Thyroid gland (tissue), 4 donors: ENCODE results near the gene COL19A1. TPM values are rescaled to one million over a fixed set of nuclear protein-coding genes. Genes with fewer than 3 reads are reported as not detected.

Experiments used
- DNase-seq, 2 donors: peaks; one replicate each; pipeline ENCODE4 v3.0.0-alpha.2; 2019
- H3K27ac ChIP-seq, 3 donors: fragments of 200-600 bp; sonication (generic); 1 replicate in 2 of 3; 2 replicates in 1 of 3; pipeline ENCODE4 v1.5.1; 2016 to 2019; ENCODE audit warnings: mild to moderate bottlenecking in 1 of 3, moderate library complexity in 1 of 3
- H3K27me3 ChIP-seq: fragments of 200-600 bp; sonication (generic); one replicate; pipeline ENCODE4 v1.5.1; 2019
- H3K36me3 ChIP-seq, 2 donors: fragments of 200-600 bp; sonication (generic); one replicate each; pipeline ENCODE4 v1.5.1; 2016 to 2019
- H3K4me1 ChIP-seq, 2 donors: fragments of 200-600 bp; sonication (generic); one replicate each; pipeline ENCODE4 v1.5.1; 2017 to 2019
- H3K4me3 ChIP-seq, 3 donors: fragments of 200-600 bp; sonication (generic); replicated peaks in 1 of 3; 1 replicate in 2 of 3; 2 replicates in 1 of 3; pipeline ENCODE4 v1.5.1; 2016; ENCODE audit warnings: mild to moderate bottlenecking in 1 of 3
- H3K9me3 ChIP-seq: fragments of 200-600 bp; sonication (generic); one replicate; pipeline ENCODE4 v1.5.1; 2017
- POLR2A ChIP-seq, 2 donors: fragments of 450-650 bp; IDR thresholded peaks; one replicate each; pipeline ENCODE4 v1.6.1; 2017; ENCODE audit warnings: antibody characterized with exemption in 2 of 2, mild to moderate bottlenecking in 2 of 2, moderate library complexity in 1 of 2
- WGBS, 2 donors: methylation state at CpG; one replicate each; pipeline ENCODE4 v1.1.5; 2017; 5-methylcytosine and 5-hydroxymethylcytosine counted together
- intact Hi-C: fragments of 100-400 bp; cut with DNase I; formaldehyde crosslinking; loops from one replicate; pipeline ENCODE4 v1.15.1; 2023
- total RNA-seq, 4 donors: library from RNA; depleted of rRNA; stranded (reverse); fragments of >200 nt; gene quantifications; one replicate each; pipeline ENCODE4 v1.2.3, GENCODE V29; 2016
- TF ChIP-seq, protein P1 (sequence below), 6 experiments: fragments of 200-600 bp in 3 of 6; fragments of 450-650 bp in 3 of 6; sonication (generic) in 3 of 6; IDR thresholded peaks; one replicate each; pipeline ENCODE4 v1.5.1; 2016 to 2019; ENCODE audit warnings: antibody characterized with exemption in 6 of 6, mild to moderate bottlenecking in 2 of 6, inconsistent platforms in 1 of 6, moderate library complexity in 1 of 6

Gene COL19A1
- total RNA-seq, 4 donors from 2014 or later = not detected

DNA sequence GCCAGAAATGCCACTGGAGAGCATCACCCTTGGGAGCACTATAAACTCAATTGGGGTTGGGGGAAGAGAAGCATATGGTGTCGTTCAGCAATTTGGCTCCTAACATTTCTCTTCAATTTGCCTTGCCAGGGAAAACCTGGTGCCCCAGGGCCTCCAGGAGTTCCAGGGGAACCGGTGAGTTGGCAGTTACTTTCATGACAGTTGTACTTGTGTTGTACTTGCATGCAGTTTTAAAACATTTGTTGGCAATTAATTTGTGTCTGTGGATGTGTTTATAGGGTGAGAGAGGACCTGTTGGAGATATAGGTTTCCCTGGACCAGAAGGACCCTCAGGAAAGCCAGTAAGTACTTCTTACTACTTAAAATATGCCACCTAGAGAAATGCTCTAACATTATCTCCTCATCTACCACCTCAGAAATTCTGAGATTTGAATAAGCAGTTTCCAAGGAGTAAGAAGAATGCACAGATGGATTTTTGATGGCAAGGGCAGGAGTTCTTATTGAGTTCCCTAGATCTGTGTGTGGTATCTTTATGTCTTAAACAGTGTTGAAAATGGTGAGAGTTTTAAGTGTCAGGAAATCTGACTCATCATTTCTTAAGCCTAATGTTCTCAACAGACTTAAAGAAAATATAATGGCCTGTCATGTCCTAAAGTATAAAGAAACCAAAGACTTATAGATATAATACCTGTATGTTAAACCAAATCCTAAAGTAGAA is 314.0 kb downstream of the COL19A1 start:
- Histone ChIP-seq H3K27me3 (no peaks in the 10 kb centered on the region), H3K4me3 (no peak overlapping the region), H3K27ac (no peak overlapping the region), H3K4me1 (no peaks in the 10 kb centered on the region), H3K9me3 (no peaks in the 10 kb centered on the region), H3K36me3 (no peaks in the 10 kb centered on the region)
- TF ChIP-seq, protein P1, sequence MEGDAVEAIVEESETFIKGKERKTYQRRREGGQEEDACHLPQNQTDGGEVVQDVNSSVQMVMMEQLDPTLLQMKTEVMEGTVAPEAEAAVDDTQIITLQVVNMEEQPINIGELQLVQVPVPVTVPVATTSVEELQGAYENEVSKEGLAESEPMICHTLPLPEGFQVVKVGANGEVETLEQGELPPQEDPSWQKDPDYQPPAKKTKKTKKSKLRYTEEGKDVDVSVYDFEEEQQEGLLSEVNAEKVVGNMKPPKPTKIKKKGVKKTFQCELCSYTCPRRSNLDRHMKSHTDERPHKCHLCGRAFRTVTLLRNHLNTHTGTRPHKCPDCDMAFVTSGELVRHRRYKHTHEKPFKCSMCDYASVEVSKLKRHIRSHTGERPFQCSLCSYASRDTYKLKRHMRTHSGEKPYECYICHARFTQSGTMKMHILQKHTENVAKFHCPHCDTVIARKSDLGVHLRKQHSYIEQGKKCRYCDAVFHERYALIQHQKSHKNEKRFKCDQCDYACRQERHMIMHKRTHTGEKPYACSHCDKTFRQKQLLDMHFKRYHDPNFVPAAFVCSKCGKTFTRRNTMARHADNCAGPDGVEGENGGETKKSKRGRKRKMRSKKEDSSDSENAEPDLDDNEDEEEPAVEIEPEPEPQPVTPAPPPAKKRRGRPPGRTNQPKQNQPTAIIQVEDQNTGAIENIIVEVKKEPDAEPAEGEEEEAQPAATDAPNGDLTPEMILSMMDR (IDR thresholded peaks at IDR 0.05) = no peak
- TF ChIP-seq POLR2A (IDR thresholded peaks at IDR 0.05) = no peak
- DNase-seq = no peak
- intact Hi-C loops = no loop called here
- WGBS, 2 donors = 90 to 97% methylated on average over 2 of the region's 2 CpGs

DNA sequence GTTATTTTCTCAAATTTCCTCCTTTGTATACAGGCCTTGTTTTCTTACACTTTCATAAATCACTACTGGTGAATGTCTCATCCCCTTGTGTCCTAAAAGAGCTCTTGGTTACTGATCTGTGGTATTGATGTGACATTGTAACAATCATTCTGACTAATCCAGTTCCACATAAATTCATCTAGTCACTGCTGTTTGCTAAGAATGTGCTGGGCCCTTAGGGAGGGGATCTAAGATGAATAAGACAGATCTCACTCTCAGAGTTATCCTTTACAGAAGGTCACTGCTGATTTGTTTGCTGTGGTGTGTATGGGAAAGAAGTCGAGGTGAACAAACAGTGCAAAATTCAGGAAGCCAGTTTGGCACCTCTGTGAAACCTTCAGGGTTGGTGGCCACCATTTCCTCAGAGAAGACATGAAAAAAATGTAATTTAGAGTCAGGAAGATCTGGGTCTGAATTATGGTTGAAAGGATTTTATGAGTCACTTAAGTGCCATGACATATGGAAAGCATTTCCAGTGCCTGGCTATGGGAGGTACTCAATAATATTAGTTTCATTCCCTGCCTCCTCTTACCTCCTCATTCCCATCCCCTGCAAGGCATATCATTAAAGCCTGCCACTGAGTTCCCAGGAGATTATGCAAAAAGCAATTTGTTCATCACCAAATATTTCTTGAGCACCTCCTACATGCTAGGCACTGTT is 314.7 kb downstream of the COL19A1 start:
- no peaks in the 10 kb centered on the region for H3K4me1 ChIP-seq
- H3K27ac ChIP-seq = no peak overlapping the region
- intact Hi-C loops = no loop called here
- no peaks in the 10 kb centered on the region for H3K36me3 ChIP-seq
- H3K9me3 ChIP-seq = no peaks in the 10 kb centered on the region
- no peak overlapping the region for H3K4me3 ChIP-seq
- TF ChIP-seq POLR2A (IDR thresholded peaks at IDR 0.05) = no peak
- TF ChIP-seq, protein P1 (IDR thresholded peaks at IDR 0.05) = no peak
- WGBS, 2 donors = 52 to 58% methylated on average over 1 of the region's 1 CpG
- no peak for DNase-seq
- no peaks in the 10 kb centered on the region for H3K27me3 ChIP-seq

DNA sequence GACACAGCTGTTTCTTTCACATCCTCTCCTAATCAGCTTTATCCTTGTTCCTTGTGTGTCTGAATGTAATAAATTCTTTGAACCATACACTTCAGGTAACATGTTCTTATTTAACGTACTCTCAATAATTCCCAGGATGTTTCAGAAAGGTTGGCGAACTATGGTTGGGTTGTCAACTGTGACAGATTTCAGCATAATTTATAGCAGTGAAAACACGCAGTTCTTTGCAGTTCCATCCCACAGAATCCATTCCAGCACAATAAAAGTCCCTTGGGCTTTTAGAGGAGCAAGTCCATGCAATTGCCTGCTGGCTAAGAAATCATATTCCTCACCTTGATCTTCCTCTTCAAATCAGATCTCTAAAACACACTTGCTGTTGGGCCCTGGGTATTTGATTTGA is 317.2 kb downstream of the COL19A1 start:
- H3K9me3 ChIP-seq = no peaks in the 10 kb centered on the region
- TF ChIP-seq POLR2A (IDR thresholded peaks at IDR 0.05) = no peak
- TF ChIP-seq, protein P1 (IDR thresholded peaks at IDR 0.05) = no peak
- no peaks in the 10 kb centered on the region for H3K4me1 ChIP-seq
- H3K27ac ChIP-seq = no peak overlapping the region
- intact Hi-C loops = no loop called here
- H3K36me3 ChIP-seq = no peaks in the 10 kb centered on the region
- H3K4me3 ChIP-seq = no peak overlapping the region
- no peak for DNase-seq
- WGBS, 2 donors = 51 to 59% methylated on average over 3 of the region's 3 CpGs
- H3K27me3 ChIP-seq = no peaks in the 10 kb centered on the region

- intact Hi-C loops = no loop called here
- TF ChIP-seq, protein P1 (IDR thresholded peaks at IDR 0.05) = no peak
- no peak for TF ChIP-seq POLR2A (IDR thresholded peaks at IDR 0.05)
- H3K4me1 ChIP-seq = no peaks in the 10 kb centered on the region
- no peak overlapping the region for H3K4me3 ChIP-seq
- H3K27ac ChIP-seq = no peak overlapping the region
- H3K27me3 ChIP-seq = no peaks in the 10 kb centered on the region
- WGBS, 2 donors = 82 to 88% methylated on average over 3 of the region's 3 CpGs
- no peak for DNase-seq
- no peaks in the 10 kb centered on the region for H3K9me3 ChIP-seq
- H3K36me3 ChIP-seq = no peaks in the 10 kb centered on the region
Observed at GRCh38 chr6:70184723-70185122, 318.4 kb downstream of the COL19A1 start.

- DNase-seq = no peak
- TF ChIP-seq POLR2A (IDR thresholded peaks at IDR 0.05) = no peak
- TF ChIP-seq, protein P1 (IDR thresholded peaks at IDR 0.05) = no peak
- no peak overlapping the region for H3K4me3 ChIP-seq
- H3K27me3 ChIP-seq = no peaks in the 10 kb centered on the region
- WGBS, 2 donors = 87 to 89% methylated on average over 1 of the region's 1 CpG
- H3K36me3 ChIP-seq = no peaks in the 10 kb centered on the region
- no peaks in the 10 kb centered on the region for H3K9me3 ChIP-seq
- H3K27ac ChIP-seq = no peak overlapping the region
- intact Hi-C loops = no loop called here
- no peaks in the 10 kb centered on the region for H3K4me1 ChIP-seq
Observed at GRCh38 chr6:70186461-70186860, 320.1 kb downstream of the COL19A1 start.
